Stimulated activated CD8-positive, alpha-beta memory T cell treated with anti-CD3 and anti-CD28 coated beads, Interleukin-7, amount 100 ng/mL, for 48 hours (primary cell): ENCODE data around the gene ISCA1.
A peak's percentile ranks its signal among the peaks of the same experiment; 100 is the strongest.
"Not testable (repeated sequence)": the region's sequence is repeated elsewhere in the genome, so short reads cannot be mapped to it uniquely, and the experiment has no call there.

Experiments used
- DNase-seq, 2 donors: peaks; one replicate each; pipeline ENCODE4 v3.0.0-alpha.2; 2020; ENCODE audit warnings: low read depth in 1 of 2; ENCODE audit errors: extremely low read depth in 1 of 2

The ISCA1 gene

DNA sequence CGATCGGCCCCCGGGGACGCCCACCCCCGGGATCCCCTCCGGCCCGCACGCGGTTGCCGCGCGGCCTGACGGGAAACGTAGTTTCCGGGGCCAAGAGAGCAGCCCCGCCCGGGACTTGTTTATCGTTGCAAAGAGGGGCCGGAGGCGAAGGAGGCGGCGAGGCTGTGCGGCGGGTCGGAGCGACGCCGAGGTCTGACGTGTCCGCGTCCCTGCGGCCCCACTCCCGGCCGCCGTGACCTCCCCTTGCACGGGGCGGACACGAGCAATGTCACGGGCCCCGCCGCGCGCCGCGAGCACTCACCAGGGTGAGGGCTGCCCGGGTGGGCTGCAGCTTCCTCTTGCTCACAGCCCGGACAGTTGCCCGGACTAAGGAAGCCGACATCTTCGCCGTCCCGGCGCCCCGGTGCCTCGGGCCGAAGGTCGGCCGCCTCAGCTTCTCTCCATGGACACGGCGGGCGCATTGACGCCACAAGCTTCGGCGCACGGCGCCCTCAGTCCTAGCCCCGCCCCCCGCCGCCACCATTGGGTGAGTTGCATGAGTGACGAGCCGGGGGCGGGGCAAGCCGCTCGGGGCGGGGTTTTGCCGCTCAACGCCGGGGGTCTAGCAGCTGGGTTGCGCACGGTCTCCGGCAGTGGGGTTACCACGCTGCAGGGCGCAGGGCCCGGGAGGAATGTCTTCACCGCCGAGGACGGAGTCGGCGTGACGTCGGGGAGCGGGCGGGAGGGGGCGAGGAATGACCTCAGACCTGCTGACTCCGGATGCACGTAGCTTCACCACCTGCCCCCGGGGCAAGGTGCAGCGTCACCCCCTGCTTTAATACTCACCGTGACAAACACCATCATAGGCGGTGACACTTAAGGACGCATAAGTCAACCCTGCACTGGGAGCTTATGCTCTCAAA lies at the start of gene ISCA1:
ISCA1 (minus strand) TSS at position 462 of the 902 bp plus-strand sequence; CDS start at position 382, 80 bp downstream.
- DNase-seq = peak; percentile 94 to 97

DNA sequence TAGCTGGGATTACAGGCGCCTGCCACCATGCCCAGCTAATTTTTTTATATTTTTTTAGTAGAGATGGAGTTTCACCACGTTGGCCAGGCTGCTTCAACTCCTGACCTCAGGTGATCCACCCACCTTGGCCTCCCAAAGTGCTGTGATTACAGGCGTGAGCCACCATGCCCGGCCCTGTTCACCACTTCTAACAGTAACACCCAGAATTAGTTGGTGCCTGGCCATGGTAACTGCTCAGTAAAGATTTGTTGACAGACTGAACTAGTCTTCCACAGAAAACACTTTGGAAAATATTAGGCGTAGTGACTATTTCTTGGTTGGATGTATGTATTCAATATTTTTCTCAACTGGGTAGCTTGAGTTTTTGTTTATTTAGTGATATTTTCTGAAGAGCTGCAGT lies 47.8 kb upstream of the ISCA1 start:
- no peak for DNase-seq

DNA sequence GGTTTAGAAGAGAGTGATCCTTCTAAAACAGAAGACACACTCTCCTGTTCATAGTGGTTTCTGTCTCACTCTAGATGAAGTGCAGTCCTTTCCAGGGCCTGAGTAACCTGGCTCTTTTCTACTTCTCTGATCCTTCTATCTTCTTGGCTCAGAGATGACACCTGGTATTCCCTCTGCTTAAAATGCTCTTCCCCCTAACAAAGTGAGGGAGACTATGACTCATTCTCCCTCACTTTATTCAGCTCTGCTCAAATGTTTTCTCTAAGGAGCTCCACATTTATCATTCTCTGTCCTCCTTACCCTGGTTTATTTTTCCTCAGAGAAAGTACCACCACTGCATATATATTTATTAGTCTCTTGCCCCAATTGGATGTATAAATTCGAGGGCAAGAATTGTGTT lies 47.3 kb upstream of the ISCA1 start:
- DNase-seq = no peak

DNA sequence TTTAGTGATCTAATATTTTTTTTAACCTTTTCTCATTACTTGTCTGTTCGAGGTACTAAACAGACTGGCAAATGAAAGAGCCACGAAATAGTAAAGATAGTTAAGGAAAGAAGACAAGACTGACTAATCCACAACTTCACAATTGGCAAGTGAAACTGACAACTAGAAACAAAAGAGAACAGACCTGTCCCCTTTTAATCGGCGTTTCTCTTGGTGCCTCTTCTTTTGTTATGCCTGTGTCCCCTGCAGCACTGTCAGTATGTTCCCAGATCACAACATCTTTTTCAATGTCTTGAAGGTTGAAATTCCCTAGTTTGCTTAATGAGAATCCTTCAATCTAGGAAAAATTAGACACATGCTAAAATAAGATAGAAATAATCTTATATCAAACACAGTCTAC lies 45.8 kb upstream of the ISCA1 start:
- DNase-seq = no peak

DNA sequence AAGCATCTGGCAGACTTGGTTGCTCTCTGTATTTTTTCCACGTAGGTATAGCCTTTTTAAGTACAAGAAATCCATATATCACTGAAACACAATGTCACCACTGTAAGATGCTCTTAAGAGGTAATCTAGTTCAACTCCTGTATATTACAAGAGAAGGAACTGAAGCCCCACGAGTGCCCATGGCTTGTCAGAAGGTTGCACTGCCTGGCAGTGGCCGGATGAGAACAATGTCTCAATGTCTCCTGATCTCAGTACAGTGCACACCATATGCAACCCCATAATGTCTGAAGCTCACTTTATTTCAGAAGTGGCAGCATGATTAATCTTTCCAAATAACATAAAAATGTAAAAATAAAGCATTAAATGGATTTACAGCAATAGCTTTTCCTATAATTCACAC lies 44.2 kb upstream of the ISCA1 start:
- no peak for DNase-seq

DNA sequence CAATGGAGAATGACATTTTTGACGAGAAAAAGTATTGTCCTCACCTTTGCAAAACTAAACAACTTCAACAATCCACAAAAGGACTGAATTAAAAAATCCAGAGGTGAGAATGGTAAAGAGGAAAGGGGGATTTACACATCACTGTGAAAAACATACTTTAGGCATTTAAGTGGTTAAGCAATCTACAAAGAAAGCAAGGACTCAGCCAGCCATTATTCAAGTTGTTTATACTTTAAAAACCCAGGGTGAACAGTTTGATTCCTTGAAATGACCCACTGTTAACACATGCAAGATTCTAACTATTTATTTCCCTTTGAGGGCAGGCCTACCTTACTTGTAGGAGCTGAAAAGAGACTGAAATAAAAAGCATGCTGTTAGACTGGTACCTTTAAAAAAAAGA lies 42.6 kb upstream of the ISCA1 start:
- no peak for DNase-seq

DNA sequence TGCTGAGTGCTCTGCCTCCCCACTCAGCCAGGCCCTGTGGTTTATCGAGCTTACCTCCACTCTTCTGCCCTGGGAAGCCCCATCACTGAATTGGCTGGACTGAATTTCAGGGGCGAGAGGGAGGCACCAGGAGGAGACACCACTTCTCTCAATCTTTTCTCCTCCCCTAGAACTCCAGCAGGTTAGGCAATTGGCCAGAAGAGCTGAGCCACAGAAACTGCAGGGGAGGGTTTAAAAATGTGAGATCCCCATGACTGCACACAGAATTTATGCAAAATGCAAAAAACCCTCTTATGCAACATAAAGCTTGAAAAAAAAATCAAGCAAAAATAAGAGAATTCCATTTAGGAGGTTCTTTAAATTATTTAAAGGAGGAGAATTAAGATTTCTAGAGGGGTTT lies 42.0 kb upstream of the ISCA1 start:
- no peak for DNase-seq

DNA sequence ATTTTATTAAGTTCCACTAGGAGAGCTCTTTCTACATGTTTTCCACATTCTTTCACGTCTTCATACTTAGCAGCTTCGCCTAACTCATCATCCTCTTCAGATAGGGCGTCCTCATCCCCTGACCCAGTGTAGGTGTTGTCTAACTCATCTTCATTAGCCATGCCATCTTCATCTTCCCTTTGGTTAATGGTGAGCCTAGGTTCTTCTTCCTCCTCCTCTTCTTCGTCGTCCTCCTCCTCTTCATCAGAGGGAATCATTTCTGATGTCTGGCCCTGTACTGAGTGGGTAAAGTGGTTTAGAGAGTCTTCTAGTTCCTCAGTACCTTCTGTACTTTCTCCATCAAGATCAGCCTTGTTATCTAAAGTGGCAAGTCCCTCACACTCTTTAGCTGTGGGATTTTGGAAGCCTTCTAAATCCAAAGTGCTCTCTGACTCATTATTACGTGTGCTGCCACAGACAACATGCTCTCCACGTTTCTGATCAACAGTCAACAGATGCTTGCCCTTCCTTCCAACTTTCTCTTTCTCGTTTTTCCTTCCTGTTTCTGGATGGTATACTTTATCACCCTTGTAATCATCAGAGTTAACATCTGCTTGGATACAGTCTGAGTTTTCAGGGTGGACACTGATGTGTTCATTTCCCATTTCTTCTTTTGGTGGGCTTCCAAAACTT lies 40.8 kb upstream of the ISCA1 start:
- no peak for DNase-seq

DNA sequence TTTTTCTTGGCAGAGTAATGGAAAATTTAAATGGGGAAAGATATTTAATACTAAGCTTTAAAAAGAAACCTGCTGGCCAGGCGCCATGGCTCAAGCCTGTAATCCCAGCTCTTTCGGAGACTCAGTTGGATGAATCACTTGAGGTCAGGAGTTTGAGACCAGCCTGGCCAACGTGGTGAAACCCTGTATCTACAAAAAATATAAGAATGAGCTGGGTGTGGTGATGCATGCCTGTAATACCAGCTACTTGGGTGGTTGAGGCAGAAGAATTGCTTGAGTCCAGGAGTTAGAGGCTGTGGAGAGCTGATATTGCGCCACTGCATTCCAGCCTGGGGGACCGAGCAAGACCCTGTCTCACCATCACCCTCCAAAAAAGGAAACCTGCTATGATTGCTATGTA lies 39.0 kb upstream of the ISCA1 start:
- DNase-seq = no peak

DNA sequence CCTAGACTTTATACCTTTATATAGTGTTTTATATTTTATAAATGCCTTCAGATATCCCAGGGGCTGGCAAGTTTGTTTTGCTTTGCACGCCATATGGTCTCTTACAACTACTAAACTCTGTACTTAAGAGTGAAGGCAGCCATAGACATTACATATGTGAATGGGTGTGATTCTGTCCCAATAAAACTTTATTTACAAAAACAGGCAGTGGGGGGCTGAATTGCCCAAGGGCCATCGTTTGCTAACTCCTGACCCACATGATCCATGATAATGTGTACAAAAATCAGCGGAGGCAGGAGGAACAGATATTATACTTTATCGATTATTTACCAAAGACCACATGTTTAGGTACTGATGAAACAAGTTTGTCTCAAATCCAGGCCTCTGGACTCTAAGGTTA lies 35.8 kb upstream of the ISCA1 start:
- no peak for DNase-seq

DNA sequence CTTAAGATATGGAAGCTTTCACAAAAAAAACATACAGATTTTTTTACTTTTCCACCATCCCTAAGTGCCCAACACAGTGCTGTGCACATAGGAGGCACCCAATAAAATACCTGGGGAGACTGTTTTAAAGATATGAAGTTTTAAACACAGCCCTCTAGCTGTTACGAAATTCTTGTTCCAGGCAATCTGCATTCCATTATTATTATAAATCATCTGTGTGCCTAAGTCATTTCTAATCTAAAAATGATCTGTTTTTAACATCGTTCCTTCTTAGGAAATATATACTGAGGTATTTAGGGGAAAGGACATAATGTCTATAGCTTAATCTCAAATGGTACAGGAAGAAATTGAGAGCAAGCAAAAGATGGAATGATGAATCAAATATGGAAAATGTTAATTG lies 32.7 kb upstream of the ISCA1 start:
- no peak for DNase-seq

DNA sequence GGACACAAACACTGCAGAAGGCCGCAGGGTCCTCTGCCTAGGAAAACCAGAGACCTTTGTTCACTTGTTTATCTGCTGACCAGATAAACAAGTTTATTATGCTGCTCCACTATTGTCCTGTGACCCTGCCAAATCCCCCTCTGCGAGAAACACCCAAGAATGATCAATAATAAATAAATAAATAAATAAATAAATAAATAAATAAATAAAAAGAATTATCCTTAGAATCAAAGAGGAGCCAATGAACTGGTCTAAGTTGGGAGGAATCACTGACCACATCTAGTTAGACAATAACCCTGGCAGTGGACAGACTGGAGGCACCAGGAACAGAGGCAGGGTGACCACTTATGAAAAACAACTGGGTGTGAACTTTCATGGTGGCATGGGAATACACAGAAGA lies 30.6 kb upstream of the ISCA1 start:
- not testable (repeated sequence) for DNase-seq

DNA sequence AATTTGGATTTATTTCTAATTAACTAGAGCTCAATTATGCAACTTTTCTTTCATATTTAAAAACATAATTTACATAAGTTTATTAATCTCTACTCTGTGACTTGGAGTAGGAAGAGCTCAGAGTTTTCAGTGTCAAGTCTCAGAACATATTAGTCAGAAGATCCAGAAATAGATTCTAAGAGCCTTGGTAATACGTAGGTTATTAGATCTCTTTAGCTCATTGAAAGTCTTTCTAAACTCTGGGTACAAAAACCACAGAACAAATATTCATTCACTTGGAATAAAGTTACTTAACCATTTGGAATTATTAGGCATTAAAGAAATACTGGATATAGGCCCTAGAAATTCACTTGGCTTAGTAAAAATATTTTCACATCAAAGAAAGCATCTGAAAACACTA lies 26.3 kb upstream of the ISCA1 start:
- DNase-seq = no peak

DNA sequence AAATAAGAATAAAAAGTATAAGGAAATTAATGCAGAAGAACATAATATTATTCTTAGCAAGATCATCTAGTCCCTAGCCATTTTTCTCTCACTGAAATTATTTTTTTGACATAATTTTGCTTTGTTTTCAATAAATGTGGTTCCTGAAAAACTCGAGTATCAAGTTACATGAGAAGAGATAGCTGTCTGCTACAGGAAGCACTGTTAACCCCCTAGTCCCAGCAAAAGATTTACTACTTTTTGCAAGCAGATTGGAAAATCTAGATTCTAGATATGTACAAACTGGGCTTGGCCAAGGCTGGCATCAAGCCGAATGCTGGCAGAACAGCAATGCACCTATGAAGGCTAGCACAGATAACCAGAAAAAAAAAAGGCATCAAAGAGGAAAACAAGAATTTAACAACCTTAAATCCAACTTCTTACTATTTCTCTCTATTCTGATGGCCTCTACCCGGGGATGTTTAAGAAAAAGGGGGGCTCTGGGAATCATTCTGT lies 21.9 kb upstream of the ISCA1 start:
- DNase-seq = no peak

DNA sequence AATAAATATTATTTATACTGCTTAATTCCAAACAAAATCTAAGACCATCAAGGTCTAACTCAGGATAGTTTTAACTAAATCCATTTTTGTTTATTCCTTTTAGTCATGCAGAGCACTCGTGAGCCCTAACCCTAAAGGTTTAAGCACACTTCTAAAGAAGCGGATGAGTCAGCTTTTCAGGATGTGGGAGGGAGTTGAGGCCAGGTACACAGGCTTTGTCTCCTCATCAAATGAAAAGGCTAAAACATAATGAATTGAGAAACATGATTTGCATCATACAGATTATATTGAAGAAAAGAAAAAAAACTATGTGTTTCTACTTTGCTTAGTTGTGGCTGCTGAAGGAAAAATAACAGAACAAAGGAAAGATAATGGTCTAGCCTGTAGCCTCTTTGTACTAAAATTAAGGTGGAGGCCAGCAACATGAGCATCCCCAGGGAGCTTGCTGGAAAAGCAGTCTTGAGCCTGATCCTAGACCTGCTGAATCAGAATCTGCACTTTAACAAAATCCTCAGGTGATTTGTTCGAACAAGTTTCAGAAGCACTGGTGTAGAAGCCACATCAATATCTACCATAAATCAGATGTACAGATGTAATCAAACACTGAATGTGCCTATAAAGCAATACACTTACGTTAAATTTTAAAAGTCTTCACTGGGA lies 21.1 kb upstream of the ISCA1 start:
- peak in 1 of 2 donors; percentile 60 for DNase-seq

DNA sequence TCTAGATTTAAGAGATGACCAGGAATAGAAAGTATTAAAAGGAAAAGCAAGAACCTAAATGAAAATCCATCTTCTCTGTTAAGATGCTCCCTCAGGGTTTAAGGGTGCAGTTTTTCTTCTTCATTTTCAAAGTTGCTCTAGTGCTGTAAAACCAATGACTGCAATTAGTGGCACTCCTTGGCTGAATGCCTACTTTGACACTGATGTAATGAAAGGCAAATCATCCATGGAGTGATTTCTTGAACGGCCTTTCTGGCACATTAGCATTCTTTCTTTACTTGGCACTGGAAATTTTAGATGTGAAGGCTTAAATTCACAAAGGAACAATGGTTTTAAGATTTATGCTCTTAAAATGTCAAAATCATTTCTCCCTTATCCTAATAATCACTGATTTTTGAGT lies 19.3 kb upstream of the ISCA1 start:
- DNase-seq = no peak

DNA sequence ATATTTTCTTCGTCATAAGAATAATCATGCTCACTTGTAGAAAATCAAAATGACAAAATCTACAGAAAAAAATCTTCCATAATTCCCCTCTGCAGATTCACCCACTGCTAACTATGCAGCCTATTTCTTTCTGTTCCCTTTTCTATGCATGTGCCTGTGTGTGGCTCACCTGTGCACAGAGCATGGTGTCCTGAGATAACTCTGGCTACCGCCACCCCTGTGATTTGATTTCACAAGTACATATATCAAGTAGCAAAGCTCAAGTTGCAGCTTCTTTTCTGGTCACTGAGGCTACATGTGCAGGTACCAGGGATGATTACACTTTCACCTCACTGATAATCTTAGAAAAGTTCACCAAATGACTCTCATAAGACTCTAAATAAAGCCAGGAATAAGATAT lies 18.4 kb upstream of the ISCA1 start:
- DNase-seq = no peak

DNA sequence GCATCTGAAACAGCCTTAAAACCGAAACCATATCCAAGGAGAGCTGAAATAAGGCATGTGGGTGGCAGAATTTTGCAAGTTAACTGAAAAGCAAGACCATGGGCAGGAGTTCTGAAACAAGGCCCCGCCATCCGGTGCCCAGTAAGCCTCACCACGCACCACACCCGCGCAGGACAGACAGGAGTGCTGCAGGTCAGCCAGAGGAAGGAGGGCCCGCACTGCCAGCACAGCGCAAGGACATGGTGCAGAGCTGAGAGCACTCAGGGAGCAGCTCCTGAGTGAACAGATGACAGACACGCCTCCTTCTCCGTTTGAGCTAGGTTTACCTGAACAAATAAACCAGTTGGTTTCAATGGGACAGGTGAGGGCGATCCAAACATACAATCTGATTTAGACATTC lies 16.5 kb upstream of the ISCA1 start:
- DNase-seq = no peak

DNA sequence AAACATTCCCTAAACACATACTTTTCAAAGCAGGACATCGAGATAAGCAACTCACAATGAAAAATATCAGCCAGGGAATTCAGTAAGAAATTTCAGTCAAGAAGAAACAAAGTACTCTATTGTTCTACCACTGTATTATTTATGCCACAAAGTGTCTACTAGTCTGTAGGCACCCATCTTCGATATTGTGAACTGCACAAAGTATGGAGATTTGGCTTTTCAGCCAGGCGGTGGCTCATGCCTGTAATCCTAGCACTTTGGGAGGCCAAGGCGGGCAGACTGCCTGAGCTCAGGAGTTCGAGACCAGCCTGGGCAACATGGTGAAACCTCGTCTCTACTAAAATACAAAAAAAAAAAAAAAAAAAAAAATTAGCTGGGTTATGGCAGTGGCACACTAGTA lies 8.0 kb upstream of the ISCA1 start:
- DNase-seq = not testable (repeated sequence)

DNA sequence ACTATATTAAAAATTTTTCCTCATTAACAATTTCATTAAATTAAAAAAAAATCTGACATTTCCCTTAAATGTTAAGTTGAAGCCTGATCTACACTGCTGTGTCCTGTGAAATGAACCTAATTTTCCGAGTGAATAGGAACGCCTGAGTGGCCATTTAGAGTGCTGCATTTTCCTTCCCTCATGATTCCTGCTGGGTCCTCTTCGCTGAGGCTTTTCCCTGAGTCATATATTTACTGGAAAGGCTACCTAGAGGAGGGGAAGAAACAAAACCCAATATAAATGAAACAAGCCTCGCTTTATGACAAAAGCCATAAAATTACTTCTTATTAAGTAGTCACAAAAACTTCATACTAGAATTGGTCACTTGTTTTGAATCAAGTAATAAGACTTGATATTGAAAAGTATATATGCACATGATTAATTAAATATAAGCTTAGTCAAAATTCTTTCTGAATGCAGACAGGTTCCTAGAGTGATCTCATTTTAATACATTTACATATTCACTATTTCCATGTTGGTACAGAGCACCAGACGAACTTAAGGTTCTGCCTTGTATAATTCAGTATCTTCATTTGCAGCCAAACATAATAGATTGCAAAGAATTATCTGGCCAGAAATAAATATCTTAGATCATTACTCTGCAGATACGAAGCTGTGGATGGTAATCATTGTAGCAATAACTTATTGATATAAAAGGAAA lies 6.3 kb upstream of the ISCA1 start:
- DNase-seq = no peak

DNA sequence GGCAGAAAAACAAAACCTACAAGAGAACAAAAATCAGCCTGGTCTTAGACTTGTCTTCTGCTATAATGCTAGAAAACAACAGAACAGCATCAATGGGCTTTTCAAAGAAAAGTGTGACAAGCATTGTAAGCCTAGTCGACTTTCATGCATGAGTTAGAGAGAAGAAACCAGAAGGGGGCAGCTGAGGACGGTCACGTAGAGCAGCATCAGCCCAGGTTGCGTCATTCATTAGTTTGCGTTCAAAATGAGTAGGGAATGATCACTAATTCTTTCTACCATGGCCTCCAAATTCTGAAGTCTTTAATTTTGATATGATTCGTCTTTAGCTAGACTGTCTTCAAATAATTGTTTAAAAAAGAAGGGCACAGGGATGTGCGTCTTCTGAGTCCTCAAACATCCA lies 4.7 kb upstream of the ISCA1 start:
- no peak for DNase-seq
